ENCODE results near the gene EFCAB7. TPM values are rescaled to one million over a fixed set of nuclear protein-coding genes. Genes with fewer than 3 reads are reported as not detected.

The EFCAB7 gene
- total RNA-seq, 1 donor from 2014 or later: 6.6 TPM

GRCh38 chr1:63621698-63622097 lies 98.4 kb downstream of the EFCAB7 start:
- H3K27ac Mint-ChIP-seq: no peak overlapping the region
- no peaks in the 10 kb centered on the region for H3K9me3 Mint-ChIP-seq
- no peaks in the 10 kb centered on the region for H3K27me3 Mint-ChIP-seq
- H3K4me3 Mint-ChIP-seq: no peak overlapping the region
- no peak for DNase-seq
- H3K36me3 Mint-ChIP-seq (ENCODE audit: low read depth): no peaks in the 10 kb centered on the region
- peaks cover 9% of the 10 kb centered on the region for H3K4me1 Mint-ChIP-seq
- intact Hi-C loops (cut with micrococcal nuclease): no loop called here

Other genes starting within 250 kb of the EFCAB7 start
- gene FOXD3, start 201.0 kb upstream of the EFCAB7 start, total RNA-seq: not detected in 2 replicates
- 24.5 and 27.7 TPM in 2 replicates for gene ALG6, start 155.9 kb upstream of the EFCAB7 start, total RNA-seq
- 51.1 and 53.4 TPM in 2 replicates for gene ITGB3BP, start 300 bp upstream of the EFCAB7 start, total RNA-seq
- 47.3 and 47.9 TPM in 2 replicates for gene PGM1, start 69.9 kb downstream of the EFCAB7 start, total RNA-seq